Left ventricle myocardium inferior (tissue), 1 donor: ENCODE results near the gene SERP2. TPM values are rescaled to one million over a fixed set of nuclear protein-coding genes. Genes with fewer than 3 reads are reported as not detected.
A peak's percentile ranks its signal among the peaks of the same experiment; 100 is the strongest.

Experiments used
- DNase-seq: peaks from one replicate; pipeline ENCODE4 v3.0.0-alpha.2; 2020
- H3K27ac ChIP-seq: fragments of 200-600 bp; replicated peaks from 2 replicates; pipeline ENCODE4 v1.8.0; 2021
- H3K27me3 ChIP-seq: fragments of 200-600 bp; 2 replicates; pipeline ENCODE4 v1.8.0; 2021; ENCODE audit warnings: low read depth
- H3K36me3 ChIP-seq: fragments of 200-600 bp; 2 replicates; pipeline ENCODE4 v1.8.0; 2021
- H3K4me1 ChIP-seq: fragments of 200-600 bp; 2 replicates; pipeline ENCODE4 v1.8.0; 2021
- H3K4me3 ChIP-seq: fragments of 200-600 bp; 2 replicates; pipeline ENCODE4 v1.8.0; 2021; ENCODE audit warnings: mild to moderate bottlenecking, moderate library complexity
- H3K9me3 ChIP-seq: fragments of 200-600 bp; replicated peaks from 2 replicates; pipeline ENCODE4 v1.8.0; 2021
- intact Hi-C: fragments of 100-400 bp; cut with micrococcal nuclease; formaldehyde crosslinking; loops from one replicate; pipeline ENCODE4 v1.11.0; 2022
- total RNA-seq: library from RNA; stranded (reverse); fragmentation: NEBNext Ultra II Directional; extraction: Animal tissue kit (Norgen Biotek cat#: 25700); gene quantifications from one replicate; pipeline ENCODE4 v1.2.1, GENCODE V29; 2021
- TF ChIP-seq, protein P1 (sequence below): fragments of 200-600 bp; IDR thresholded peaks from 2 replicates; pipeline ENCODE4 v1.8.0; 2021; ENCODE audit warnings: antibody characterized with exemption, mild to moderate bottlenecking, borderline replicate concordance
- donor health status: DM: no; HTN: yes; CAD: no; lungs with severe emphysema.

The SERP2 gene
- total RNA-seq, 1 donor from 2014 or later, result 13.0 TPM

DNA sequence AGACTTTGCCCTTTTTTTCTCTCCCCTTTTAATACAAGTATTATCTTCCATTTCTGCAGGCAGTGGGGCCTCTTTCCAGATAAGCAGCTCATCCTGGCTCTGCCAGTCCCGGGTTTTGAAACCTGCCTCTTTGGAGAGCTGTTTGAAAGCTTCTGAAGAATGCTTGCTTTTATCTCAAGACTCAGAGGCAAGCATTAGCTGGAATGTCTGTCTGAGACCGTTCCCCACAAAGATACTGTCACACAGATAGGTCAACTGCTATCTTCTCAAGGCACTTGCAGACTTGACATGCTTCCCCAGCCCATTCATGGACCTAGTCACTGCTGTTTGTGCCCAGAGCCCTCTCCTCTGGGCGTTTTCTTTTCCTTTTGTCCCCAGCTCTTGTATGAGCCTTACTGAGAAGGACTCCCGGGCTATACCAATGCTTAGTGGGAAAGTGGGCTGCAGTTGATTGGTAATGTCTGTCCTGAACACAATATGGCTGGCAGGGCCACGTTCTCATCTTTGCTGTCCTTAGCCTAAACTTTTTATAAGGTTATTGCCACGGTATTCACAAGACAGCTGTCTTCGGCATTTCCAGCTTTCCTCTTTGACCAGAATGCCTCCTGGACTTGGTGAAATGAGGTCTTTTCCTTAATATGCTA is 13.4 kb downstream of the SERP2 start:
- DNase-seq, result no peak
- intact Hi-C loops, result no loop called here
- no peak overlapping the region for H3K4me3 ChIP-seq
- H3K27me3 ChIP-seq, result no peaks in the 10 kb centered on the region
- peak overlapping the region; percentile 11 for H3K27ac ChIP-seq
- H3K4me1 ChIP-seq, result peaks cover 53% of the 10 kb centered on the region
- no peaks in the 10 kb centered on the region for H3K9me3 ChIP-seq
- no peaks in the 10 kb centered on the region for H3K36me3 ChIP-seq
- TF ChIP-seq, protein P1, sequence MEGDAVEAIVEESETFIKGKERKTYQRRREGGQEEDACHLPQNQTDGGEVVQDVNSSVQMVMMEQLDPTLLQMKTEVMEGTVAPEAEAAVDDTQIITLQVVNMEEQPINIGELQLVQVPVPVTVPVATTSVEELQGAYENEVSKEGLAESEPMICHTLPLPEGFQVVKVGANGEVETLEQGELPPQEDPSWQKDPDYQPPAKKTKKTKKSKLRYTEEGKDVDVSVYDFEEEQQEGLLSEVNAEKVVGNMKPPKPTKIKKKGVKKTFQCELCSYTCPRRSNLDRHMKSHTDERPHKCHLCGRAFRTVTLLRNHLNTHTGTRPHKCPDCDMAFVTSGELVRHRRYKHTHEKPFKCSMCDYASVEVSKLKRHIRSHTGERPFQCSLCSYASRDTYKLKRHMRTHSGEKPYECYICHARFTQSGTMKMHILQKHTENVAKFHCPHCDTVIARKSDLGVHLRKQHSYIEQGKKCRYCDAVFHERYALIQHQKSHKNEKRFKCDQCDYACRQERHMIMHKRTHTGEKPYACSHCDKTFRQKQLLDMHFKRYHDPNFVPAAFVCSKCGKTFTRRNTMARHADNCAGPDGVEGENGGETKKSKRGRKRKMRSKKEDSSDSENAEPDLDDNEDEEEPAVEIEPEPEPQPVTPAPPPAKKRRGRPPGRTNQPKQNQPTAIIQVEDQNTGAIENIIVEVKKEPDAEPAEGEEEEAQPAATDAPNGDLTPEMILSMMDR, result no peak

GRCh38 chr13:44388427-44389059 is 14.9 kb downstream of the SERP2 start:
- Histone ChIP-seq H3K36me3 (no peaks in the 10 kb centered on the region), H3K9me3 (no peaks in the 10 kb centered on the region), H3K4me3 (no peak overlapping the region), H3K27me3 (no peaks in the 10 kb centered on the region), H3K4me1 (peaks cover 42% of the 10 kb centered on the region), H3K27ac (peak overlapping the region; percentile 54)
- intact Hi-C loops, result no loop called here
- TF ChIP-seq, protein P1, result no peak
- DNase-seq, result peak; percentile 32

GRCh38 chr13:44389060-44389666 is 15.5 kb downstream of the SERP2 start:
- Histone ChIP-seq H3K36me3 (no peaks in the 10 kb centered on the region), H3K4me1 (peaks cover 40% of the 10 kb centered on the region), H3K27ac (peak overlapping the region; percentile 54), H3K27me3 (no peaks in the 10 kb centered on the region), H3K9me3 (no peaks in the 10 kb centered on the region), H3K4me3 (no peak overlapping the region)
- TF ChIP-seq, protein P1, result no peak
- no peak for DNase-seq
- intact Hi-C loops, result no loop called here

GRCh38 chr13:44389876-44390275 is 16.3 kb downstream of the SERP2 start:
- no peaks in the 10 kb centered on the region for H3K27me3 ChIP-seq
- no peak overlapping the region for H3K27ac ChIP-seq
- no peaks in the 10 kb centered on the region for H3K36me3 ChIP-seq
- H3K9me3 ChIP-seq, result no peaks in the 10 kb centered on the region
- no peak overlapping the region for H3K4me3 ChIP-seq
- TF ChIP-seq, protein P1, result no peak
- peaks cover 33% of the 10 kb centered on the region for H3K4me1 ChIP-seq
- intact Hi-C loops, result no loop called here
- no peak for DNase-seq

DNA sequence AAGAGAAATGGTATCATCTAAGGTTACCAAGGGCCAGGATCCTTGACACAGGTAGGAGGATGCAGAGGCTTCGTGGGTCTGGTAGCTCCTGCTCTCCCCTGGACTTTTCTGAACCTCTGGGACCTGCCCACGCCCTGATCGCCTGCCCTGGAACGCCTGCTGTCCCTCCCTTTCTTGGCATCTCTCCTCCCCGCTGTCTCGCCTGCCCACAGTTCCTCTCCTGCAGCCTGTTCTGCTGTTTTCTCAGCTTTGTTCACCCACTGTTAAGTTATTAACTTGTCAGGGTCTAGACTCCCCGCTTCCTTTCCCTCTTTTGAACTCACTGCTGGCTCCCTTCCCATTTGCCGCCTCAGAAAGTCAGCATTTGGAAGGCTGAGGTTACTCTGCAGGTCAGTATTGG is 19.8 kb downstream of the SERP2 start:
- TF ChIP-seq, protein P1, result no peak
- Histone ChIP-seq H3K27ac (no peak overlapping the region), H3K4me1 (peaks cover 18% of the 10 kb centered on the region), H3K27me3 (no peaks in the 10 kb centered on the region), H3K9me3 (no peaks in the 10 kb centered on the region), H3K4me3 (no peak overlapping the region), H3K36me3 (no peaks in the 10 kb centered on the region)
- intact Hi-C loops, result no loop called here
- no peak for DNase-seq
